Stimulated activated CD8-positive, alpha-beta memory T cell treated with anti-CD3 and anti-CD28 coated beads, Interleukin-7, amount 100 ng/mL, for 1 hour (primary cell): Measurements from ENCODE around the gene SCAND1.

Experiments
- DNase-seq, 2 donors: peaks; one replicate each; pipeline ENCODE4 v3.0.0-alpha.2; 2020; ENCODE audit warnings: low read depth in 2 of 2

The SCAND1 gene

GRCh38 chr20:35904982-35905663, 49.2 kb downstream of the SCAND1 start:
- no peak for DNase-seq

DNA sequence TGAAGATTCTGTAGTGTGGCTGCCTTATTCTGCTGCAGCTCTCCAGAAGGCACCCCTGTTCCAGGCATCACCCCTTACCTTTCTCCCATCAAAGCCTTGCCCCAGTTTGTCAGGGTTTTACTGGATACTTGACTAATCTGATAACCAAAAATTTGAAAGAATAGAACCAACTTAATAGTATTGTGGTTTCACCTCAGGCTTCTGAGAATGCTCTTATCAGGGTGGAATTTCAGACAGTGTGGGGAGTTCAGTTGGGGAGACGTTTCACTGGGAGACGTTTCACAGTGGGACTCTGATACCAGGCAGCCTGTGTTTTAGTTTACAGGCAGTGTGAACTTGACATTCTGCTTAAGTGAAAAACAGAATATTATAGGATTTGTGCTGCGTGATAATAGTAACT, 50.5 kb downstream of the SCAND1 start:
- no peak for DNase-seq
